Measurements from ENCODE around the gene SPZ1.
"Not testable (repeated sequence)": the region's sequence is repeated elsewhere in the genome, so short reads cannot be mapped to it uniquely, and the experiment has no call there.

Gene SPZ1

DNA sequence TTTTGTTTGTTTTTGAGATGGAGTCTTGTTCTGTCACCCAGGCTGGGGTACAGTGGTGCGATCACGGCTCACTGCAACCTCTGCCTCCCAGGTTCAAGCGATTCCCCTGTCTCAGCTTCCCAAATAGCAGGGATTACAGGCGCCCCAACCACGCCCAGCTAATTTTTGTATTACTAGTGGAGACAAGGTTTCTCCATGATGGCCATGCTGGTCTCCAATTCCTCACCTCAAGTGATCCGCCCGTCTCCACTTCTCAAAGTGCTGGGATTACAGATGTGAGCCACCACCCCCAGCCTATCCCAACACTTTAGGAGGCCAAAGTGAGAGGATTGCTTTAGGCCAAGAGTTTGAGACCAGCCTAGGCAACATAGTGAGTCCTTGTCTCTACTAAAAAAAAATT lies 19.3 kb downstream of the SPZ1 start:
- DNase-seq (ENCODE audit: low read depth) = no peak

DNA sequence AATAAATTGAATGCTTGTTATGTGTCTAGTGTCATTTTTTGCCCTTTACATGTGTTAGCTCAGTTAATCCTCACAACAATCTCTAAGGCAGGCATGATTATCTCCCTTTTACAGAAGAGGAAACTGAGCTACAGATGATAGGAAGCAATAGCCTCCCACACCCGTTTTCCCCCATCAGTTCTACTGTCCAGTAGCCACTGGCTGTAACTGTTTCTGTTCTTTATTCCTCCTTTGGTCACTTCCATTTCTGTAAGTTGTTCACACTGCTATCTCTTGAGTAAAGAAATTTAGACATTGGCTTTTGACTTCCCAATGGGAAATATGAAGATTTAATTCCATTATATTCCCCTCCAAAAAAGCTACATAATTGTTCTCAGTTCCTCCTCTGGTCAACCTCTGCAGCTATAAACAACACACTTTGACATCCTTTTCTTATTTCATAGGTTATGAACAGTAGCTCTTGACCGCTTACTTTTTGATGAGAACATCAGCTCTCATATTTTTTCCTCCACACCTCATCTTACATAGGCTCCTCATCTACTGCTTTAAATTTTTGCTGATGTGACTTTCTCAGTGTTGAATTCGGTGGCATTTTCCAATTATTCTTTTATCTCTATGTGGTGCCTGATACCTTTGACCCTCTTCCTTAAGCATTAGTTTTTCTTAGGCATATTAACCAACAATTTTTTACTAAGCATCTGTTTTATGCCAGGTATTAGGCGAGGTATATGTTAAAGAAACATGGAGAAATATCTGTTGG lies 21.4 kb downstream of the SPZ1 start:
- no peak for DNase-seq (ENCODE audit: low read depth)

DNA sequence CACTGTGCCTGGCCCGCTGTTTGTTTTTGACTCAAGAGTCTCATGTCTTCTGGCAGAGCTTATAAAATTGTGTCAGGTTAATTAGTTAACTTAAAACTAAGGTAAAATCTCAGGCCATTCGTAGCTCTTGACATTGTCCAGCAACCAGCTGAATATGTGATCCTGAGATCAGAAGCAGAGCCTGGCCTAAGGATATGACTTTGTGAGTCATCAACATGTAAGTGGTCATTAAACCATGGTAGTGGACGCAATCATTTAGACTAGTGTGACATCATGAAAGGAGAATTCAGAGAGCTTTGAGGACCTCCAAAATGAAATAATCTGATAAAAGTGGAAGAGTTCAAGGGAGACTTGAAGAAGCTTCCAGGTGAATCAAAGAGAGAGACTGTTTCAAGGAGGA lies 23.3 kb downstream of the SPZ1 start:
- DNase-seq (ENCODE audit: low read depth) = no peak

DNA sequence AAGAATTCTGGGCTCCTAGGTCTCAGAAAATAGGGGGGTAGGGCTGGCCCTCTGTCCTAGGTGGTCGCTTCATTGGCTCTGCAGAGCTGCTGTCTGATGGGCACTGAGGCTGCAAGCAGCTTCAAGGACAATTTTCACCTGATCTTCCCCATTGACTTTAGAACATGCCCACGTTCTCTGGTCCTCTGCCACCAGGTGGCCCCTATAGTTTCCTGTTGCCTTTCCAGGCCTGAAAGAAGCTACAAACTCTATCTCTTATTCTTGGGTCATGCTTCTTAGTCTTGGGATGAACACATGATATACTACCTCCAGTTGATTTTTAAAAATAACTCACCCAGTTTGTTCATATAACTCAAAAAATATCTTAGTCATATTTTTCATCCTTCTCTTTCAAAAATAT lies 26.3 kb downstream of the SPZ1 start:
- DNase-seq (ENCODE audit: low read depth) = no peak

DNA sequence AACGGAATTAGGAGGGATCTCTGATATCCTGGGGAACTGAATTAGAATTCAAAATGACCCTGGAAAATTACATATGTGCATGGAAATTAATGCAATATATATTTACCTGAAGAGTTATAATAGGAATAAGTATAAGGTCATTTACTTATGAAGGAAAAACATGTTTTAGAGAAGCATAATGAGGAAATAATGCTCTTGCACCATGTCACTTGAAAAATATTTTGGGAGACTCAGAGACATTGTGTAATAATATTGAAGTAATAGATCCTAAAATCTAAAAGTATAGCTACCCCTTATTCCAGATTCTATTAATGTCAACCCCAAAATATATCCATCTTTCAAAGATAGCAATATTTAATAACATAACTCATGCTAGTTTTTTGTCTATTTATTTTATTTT lies 28.4 kb downstream of the SPZ1 start:
- DNase-seq (ENCODE audit: low read depth) = no peak

DNA sequence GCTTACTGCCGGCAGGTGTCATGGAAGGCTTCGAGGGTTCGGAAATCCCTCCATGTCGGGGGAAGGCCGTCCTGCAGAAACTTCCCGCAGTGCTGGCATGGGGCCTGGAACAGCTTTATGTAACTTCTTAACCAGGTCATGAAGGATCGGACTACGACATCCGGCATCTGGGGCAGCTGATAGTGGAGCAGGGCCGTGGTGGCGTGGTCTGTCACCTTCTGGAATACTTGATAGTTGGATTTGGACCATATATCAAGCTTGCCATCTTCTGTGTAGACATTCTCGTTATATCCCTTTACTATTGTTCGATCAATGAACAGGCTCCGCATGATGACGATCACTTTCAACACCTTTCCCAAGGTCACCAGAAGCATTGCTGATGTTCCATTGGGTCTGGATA lies 31.2 kb downstream of the SPZ1 start:
- not testable (repeated sequence) for DNase-seq (ENCODE audit: low read depth)

DNA sequence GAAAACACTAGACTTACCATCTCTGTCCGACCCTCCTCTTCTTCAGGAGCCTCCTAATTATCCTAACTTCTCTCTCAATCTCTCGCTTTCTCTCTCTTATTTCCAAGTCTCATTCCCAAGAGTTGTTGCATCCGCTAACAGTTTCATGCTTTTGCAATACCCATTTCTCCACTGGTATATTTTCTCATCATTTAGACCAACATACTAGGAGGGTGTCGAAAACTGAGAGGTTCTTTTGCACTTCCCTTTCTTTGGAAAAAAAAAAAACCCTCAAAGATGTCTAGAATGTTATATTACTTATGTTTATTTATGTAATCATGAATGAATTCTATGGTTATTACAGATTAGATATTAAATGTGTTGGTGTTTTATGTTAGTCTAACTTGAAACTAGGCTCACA lies 35.9 kb downstream of the SPZ1 start:
- DNase-seq (ENCODE audit: low read depth) = no peak

DNA sequence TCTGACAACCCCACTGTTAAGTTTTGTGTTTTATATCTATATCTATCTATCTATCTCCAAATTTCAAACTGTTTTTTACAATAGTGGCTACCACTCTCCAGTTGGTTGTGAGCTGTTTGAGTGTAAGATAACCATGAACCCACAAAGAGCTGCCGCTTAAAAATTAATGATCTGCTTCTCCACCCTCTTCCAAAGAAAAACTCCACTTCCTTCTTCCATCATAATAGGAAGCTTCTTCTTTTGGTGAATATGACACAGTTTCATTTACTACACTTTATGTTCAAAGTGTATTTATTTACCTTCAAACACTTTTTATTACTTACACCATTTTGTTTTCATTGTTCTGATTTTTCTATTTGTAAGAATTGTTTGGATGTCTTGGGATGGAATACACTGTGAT lies 37.9 kb downstream of the SPZ1 start:
- no peak for DNase-seq (ENCODE audit: low read depth)

DNA sequence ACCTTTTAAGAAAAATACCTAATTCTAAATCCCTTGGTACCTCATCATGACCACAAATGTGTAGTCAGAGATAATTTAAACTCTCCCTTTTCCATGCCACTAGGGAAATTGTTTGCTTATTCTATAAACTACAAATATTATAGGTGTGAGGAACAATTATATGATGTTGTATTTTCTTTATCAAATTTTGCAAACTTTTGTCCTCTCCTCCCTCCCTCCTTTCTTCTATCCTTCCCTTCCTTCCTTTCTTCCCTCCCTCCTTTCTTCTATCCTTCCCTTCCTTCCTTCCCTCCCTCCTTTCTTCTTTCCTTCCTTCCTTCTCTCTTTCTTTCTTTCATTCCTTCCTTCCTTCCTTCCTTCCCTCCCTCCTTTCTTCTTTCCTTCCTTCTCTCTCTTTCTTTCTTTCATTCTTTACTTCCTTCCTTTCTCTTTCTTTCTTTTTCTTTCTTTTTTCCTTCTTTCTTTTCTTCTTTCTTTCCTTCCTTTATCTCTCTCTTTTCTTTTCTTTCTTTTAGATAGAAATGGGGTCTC lies 41.2 kb downstream of the SPZ1 start:
- no peak for DNase-seq (ENCODE audit: low read depth)

DNA sequence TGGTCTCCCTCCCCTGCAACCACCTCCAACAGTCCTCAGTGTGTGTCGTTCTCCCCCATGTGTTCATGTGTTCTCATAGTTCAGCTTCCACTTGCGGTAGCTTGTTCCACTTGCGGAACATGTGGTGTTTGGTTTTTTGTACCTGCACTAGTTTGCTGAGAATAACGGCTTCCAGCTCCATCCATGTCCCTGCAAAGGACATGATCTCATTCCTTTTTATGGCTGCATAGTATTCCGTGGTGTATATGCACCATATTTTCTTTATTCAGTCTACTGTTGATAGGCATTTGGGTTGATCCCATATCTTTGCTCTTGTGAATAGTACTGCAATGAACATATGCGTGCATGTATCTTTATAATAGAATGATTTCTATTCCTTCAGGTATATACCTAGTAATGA lies 45.1 kb downstream of the SPZ1 start:
- no peak for DNase-seq (ENCODE audit: low read depth)

DNA sequence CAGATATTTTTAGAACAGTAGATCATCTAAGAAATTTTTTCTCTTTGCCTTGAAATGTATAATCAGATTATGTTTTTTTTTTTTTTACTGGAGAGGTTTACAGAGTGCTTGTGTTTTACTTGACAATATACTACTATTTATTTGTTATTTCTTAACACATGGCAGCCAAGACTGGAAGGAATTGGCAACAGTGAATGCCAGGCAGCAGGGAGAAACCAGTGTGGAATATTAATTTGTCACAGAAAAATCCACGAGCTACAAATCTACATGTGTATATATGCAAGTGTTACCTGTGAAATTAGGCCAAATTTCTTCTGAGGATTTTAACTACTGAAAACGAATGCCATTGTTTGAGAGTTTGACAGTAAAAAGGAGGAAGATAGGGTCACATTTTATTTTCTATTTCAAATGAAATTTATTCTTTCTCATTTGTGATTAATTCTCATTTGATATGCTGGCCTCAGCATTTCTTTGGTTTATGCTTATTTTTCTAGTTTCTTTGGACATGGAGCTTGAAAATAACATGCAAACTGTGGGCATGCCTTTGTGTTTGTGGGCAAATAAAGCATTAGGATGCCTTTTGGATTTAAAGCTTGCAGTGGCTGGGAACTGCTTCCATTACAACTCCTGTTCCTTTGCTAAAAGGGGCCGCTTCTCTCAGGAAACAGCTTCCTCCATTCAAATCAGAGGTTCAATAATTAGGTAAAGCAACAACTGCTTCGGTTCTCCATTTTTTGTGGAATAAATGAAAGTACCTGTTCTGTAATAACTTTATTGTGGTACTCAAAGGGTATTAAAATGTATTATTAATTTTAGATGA lies 49.1 kb downstream of the SPZ1 start:
- no peak for DNase-seq (ENCODE audit: low read depth)

DNA sequence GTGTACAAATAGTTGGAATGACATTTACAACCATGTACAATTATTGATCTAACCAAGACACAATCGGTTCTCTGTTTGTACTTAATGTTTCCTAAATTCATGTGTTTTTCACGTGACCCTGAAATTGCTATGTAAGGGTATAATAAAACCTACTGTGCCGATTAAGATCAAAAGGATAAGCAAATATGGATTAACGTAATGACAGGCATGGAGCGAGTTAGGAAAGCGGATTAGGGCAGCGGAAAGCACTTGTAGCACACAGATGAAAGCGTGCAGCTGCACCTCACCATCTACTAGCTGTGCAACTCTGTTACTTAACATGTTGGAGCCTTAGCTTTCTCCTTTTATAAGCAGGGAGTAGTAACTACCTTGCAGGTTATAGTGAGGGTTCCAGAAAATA lies 49.7 kb downstream of the SPZ1 start:
- no peak for DNase-seq (ENCODE audit: low read depth)

DNA sequence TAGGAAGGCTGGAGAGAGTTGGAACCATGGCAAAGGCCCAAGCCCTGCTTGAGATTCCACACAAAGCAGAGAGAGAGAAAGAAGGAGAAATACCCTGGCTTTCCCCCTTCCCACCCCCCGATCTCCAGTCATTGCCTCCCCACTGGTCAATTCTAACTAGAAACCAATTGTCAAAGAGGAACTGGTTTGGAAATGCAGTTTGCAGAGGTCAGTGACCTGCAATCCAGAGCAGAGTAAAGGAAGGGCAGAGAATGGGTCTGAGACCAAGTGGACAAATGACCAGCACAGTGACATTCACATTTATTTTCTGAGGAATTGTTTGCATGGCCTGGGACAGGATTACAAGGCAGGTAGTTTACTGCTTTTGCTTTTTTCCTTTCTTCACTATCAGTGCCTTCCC lies 50.6 kb downstream of the SPZ1 start:
- no peak for DNase-seq (ENCODE audit: low read depth)

Data from activated T-cell treated with anti-CD3 and anti-CD28 coated beads for 48 hours (primary cell).